Keratinocyte (primary cell): ENCODE results near the gene CRACR2B. TPM values are rescaled to one million over a fixed set of nuclear protein-coding genes. Genes with fewer than 3 reads are reported as not detected.

Source experiments
- DNase-seq: peaks from one replicate; pipeline ENCODE4 v3.0.0-alpha.2; 2011; ENCODE audit warnings: low read depth, missing footprints, low spot score
- FAIRE-seq: peaks from 2 replicates; lab custom pipeline; 2011; peaks lifted over from hg19 to GRCh38; lab: Jason Lieb, UNC
- H2AFZ ChIP-seq: 2 replicates; pipeline ENCODE4 v1.6.0; 2012; ENCODE audit warnings: low read length, control low read depth, inconsistent platforms; ENCODE audit not compliant: control insufficient read depth
- H3K27ac ChIP-seq: 2 replicates; pipeline ENCODE4 v1.5.1; 2011; ENCODE audit warnings: low read length; ENCODE audit not compliant: control insufficient read depth, insufficient read depth
- H3K27me3 ChIP-seq: 3 replicates; pipeline ENCODE4 v1.6.0; 2011; ENCODE audit warnings: low read length; ENCODE audit not compliant: control insufficient read depth, insufficient read depth; ENCODE audit errors: extremely low read depth
- H3K36me3 ChIP-seq, 2 experiments: 2 replicates in 1 of 2; 3 replicates in 1 of 2; pipeline ENCODE4 v1.5.1; 2011; ENCODE audit warnings: low read length in 2 of 2, mild to moderate bottlenecking in 1 of 2; ENCODE audit not compliant: control insufficient read depth in 2 of 2, insufficient read depth in 2 of 2; ENCODE audit errors: extremely low read depth in 1 of 2
- H3K4me1 ChIP-seq: 3 replicates; pipeline ENCODE4 v1.5.1; 2011; ENCODE audit warnings: low read length; ENCODE audit not compliant: control insufficient read depth, insufficient read depth; ENCODE audit errors: extremely low read depth
- H3K4me2 ChIP-seq: 3 replicates; pipeline ENCODE4 v1.6.0; 2011; ENCODE audit warnings: low read depth, low read length; ENCODE audit not compliant: control insufficient read depth, insufficient read depth; ENCODE audit errors: extremely low read depth
- H3K4me3 ChIP-seq, 3 experiments: fragments of 200-600 bp in 1 of 3; sonication (generic) in 1 of 3; 2 replicates in 2 of 3; 3 replicates in 1 of 3; pipeline ENCODE4 v1.5.1; 2011 to 2016; ENCODE audit warnings: low read length in 3 of 3, mild to moderate bottlenecking in 3 of 3, control low read depth in 2 of 3, inconsistent platforms in 1 of 3, low read depth in 1 of 3, mixed read lengths in 1 of 3, mixed run types in 1 of 3, moderate library complexity in 1 of 3; ENCODE audit not compliant: control insufficient read depth in 2 of 3, insufficient read depth in 2 of 3; ENCODE audit errors: extremely low read depth in 1 of 3
- H3K79me2 ChIP-seq: 2 replicates; pipeline ENCODE4 v1.6.0; 2012; ENCODE audit warnings: low read length; ENCODE audit not compliant: control insufficient read depth, insufficient read depth
- H3K9ac ChIP-seq: 3 replicates; pipeline ENCODE4 v1.6.0; 2011; ENCODE audit warnings: low read length; ENCODE audit not compliant: control insufficient read depth, insufficient read depth; ENCODE audit errors: extremely low read depth
- H3K9me1 ChIP-seq: 3 replicates; pipeline ENCODE4 v1.6.0; 2011; ENCODE audit warnings: low read length; ENCODE audit not compliant: control insufficient read depth, insufficient read depth; ENCODE audit errors: extremely low read depth
- H3K9me3 ChIP-seq: 2 replicates; pipeline ENCODE4 v1.5.1; 2012; ENCODE audit warnings: low read depth, low read length; ENCODE audit not compliant: control insufficient read depth
- H4K20me1 ChIP-seq: 3 replicates; pipeline ENCODE4 v1.6.0; 2011; ENCODE audit warnings: low read length; ENCODE audit not compliant: control insufficient read depth, insufficient read depth; ENCODE audit errors: extremely low read depth
- CTCF ChIP-seq, 3 experiments: IDR thresholded peaks in 1 of 3; conservative IDR thresholded peaks in 1 of 3; optimal IDR thresholded peaks in 1 of 3; 2 replicates in 2 of 3; 3 replicates in 1 of 3; pipeline versions ENCODE3 to v1.5.1; 2011; ENCODE audit warnings: low read length in 3 of 3, mild to moderate bottlenecking in 3 of 3, moderate library complexity in 2 of 3, control low read depth in 1 of 3, inconsistent platforms in 1 of 3; ENCODE audit not compliant: insufficient read depth in 2 of 3; ENCODE audit errors: extremely low read depth in 1 of 3
- EZH2 ChIP-seq: IDR thresholded peaks from one replicate; pipeline ENCODE4 v1.6.1; 2012; ENCODE audit warnings: inconsistent platforms, mild to moderate bottlenecking, low read length, moderate library complexity
- dilution Hi-C: fragments of 300-500 bp; cut with MboI; formaldehyde crosslinking; loops from one replicate; pipeline ENCODE4 v1.7.0; 2020; ENCODE audit warnings: low sequenced_read_pairs; ENCODE audit not compliant: extremely low pct_ligation_motif_present
- polyA plus RNA-seq, 5 experiments: library from polyadenylated mRNA; depleted of rRNA in 3 of 5; stranded (reverse) in 3 of 5; stranded (forward) in 1 of 5; unstranded in 1 of 5; fragments of >200 nt; gene quantifications; 1 replicate in 1 of 5; 2 replicates in 3 of 5; 3 replicates in 1 of 5; pipeline versions ENCODE4 v1.2.1 to v1.2.3, GENCODE V29; 2011 to 2012; ENCODE audit warnings: missing spikeins in 2 of 5, low read depth in 1 of 5, low replicate concordance in 1 of 5

CRACR2B gene
- polyA plus RNA-seq, 1 donor (not counting 4 experiments of a cell fraction or from before 2014, with no cell fraction given): 0.17 TPM

- H3K9me3 ChIP-seq: no peaks in the 10 kb centered on the region
- dilution Hi-C loops: no loop called here
- H2AFZ ChIP-seq: peak within 1 kb of the TSS; percentile 66
- peaks cover 17% of the 10 kb centered on the region for H3K4me1 ChIP-seq
- H4K20me1 ChIP-seq: no peaks in the 10 kb centered on the region
- H3K27ac ChIP-seq: peak within 1 kb of the TSS; percentile 70
- TF ChIP-seq CTCF (optimal IDR thresholded peaks at IDR 0.05 in 1 of 3, IDR thresholded peaks at IDR 0.05 in 1 of 3, conservative IDR thresholded peaks at IDR 0.05 in 1 of 3; ENCODE audit: extremely low read depth in 1 of 3, insufficient read depth in 2 of 3, low read length in 3 of 3) (peak; percentile 40 to 78 (median 69)), EZH2 (no peak)
- no peaks in the 10 kb centered on the region for H3K27me3 ChIP-seq
- peak within 1 kb of the TSS; percentile 96 for H3K4me2 ChIP-seq
- H3K4me3 ChIP-seq: peak within 1 kb of the TSS; percentile 84 to 89 (median 86)
- no peaks in the 10 kb centered on the region for H3K79me2 ChIP-seq
- FAIRE-seq (no peak), DNase-seq (no peak)
- H3K9me1 ChIP-seq: no peaks in the 10 kb centered on the region
- H3K36me3 ChIP-seq: peaks cover 7 to 21% of the 10 kb centered on the region in 2 experiments
- peak within 1 kb of the TSS; percentile 80 for H3K9ac ChIP-seq
These were observed 29.5 kb upstream of the CRACR2B start, which contains the start of gene SLC25A22 for GRCh38 chr11:798093-798713. Gene SLC25A22, minus strand, starts transcription at chr11:798281. Its CDS starts 3,275 bp downstream, at chr11:795006.

- FAIRE-seq (no peak), DNase-seq (no peak)
- Histone ChIP-seq H3K4me1 (peaks cover 29% of the 10 kb centered on the region), H3K4me3 (no peak overlapping the region), H3K27ac (no peak overlapping the region), H3K9me1 (no peaks in the 10 kb centered on the region), H3K36me3 (peaks cover 0 to 17% of the 10 kb centered on the region in 2 experiments), H3K79me2 (no peaks in the 10 kb centered on the region), H3K27me3 (no peaks in the 10 kb centered on the region), H3K4me2 (no peak overlapping the region), H3K9me3 (no peaks in the 10 kb centered on the region), H3K9ac (no peak overlapping the region), H4K20me1 (no peaks in the 10 kb centered on the region), H2AFZ (no peak overlapping the region)
- dilution Hi-C loops: no loop called here
- no peak for TF ChIP-seq CTCF (optimal IDR thresholded peaks at IDR 0.05 in 1 of 3, IDR thresholded peaks at IDR 0.05 in 1 of 3, conservative IDR thresholded peaks at IDR 0.05 in 1 of 3; ENCODE audit: extremely low read depth in 1 of 3, insufficient read depth in 2 of 3, low read length in 3 of 3)
- TF ChIP-seq EZH2: no peak
These were observed 27.9 kb upstream of the CRACR2B start for GRCh38 chr11:799641-800316.
